ENCODE measurements around the gene FBXW9.
"Not testable (repeated sequence)": the region's sequence is repeated elsewhere in the genome, so short reads cannot be mapped to it uniquely, and the experiment has no call there.

Gene FBXW9

DNA sequence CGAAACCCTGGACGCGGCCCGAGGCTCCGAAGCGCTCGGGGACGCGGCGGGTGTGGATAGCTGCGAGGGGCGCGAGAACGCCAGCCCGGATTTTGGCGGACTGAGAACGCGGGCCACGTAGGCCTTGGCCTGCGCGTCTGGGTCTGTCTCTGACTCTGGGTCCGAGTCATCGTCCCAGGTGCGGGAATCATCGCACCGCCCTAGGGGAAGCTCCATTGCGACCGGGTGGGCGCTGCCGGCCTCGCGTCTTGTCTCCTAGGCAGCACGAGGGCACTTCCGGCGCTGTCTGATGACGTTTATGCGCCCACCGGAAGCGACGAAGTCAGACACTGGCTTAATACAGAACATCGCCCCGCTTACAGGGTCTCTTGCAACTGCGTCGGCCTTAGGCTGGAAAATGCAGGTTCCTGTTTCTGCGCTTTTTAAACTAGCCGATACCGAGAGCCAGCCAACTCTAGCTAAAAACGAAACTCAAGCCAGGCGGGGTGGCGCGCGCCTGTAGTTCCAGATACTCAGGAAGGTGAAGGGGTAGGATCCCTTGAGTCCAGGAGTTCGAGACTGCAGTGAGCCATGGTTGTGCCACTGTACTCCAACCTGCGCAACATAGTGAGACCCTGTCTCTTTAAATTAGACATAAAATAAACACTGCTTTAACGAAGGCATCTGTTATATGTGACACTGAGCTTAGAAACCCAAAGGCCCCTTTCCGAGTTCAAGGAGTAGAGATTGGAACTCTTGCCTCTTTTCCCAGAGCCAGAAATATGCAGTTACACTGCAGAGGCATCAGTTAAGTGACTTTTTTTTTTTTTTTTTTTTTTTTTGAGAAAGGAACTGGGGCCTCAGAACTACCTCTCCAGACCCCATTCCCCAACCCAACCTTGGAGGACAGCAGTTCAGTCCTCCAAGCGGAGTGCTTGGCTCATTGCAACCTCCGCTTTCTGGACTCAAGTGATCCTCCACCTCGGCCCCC is at the start of gene FBXW9:
Gene FBXW9, minus strand, starts transcription at position 266 of the 970 bp plus-strand sequence. Its CDS starts 50 bp downstream, at position 216.
- peak; percentile 94 for DNase-seq (ENCODE audit: low read depth)

DNA sequence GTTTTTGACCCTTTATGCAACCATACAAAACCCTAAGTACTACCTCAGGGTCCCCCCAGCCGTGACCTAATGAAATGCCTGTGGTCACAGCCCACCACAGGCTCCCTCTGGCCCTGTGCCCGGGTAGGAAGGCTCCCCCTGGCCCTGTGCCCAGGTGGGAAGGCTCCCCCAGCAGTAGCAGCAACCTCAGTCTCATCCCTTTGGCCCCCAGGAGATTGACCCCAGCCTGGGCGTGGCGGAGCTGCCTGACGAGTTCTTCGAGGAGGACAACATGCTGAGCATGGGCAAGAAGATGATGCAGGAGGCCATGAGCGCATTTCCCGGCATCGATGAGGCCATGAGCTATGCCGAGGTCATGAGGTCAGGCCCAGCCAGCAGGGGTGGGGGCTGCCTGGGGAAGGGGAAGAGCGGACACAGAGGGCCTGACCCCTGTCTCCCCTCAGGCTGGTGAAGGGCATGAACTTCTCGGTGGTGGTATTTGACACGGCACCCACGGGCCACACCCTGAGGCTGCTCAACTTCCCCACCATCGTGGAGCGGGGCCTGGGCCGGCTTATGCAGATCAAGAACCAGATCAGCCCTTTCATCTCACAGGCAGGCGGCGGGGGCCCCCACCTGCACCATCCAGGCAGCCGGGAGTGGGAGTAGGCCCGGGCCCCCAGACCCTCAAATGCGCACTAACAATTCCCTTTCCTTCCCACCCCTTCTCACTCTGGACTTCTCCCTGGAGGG is 48.9 kb upstream of the FBXW9 start:
- no peak for DNase-seq (ENCODE audit: low read depth)

DNA sequence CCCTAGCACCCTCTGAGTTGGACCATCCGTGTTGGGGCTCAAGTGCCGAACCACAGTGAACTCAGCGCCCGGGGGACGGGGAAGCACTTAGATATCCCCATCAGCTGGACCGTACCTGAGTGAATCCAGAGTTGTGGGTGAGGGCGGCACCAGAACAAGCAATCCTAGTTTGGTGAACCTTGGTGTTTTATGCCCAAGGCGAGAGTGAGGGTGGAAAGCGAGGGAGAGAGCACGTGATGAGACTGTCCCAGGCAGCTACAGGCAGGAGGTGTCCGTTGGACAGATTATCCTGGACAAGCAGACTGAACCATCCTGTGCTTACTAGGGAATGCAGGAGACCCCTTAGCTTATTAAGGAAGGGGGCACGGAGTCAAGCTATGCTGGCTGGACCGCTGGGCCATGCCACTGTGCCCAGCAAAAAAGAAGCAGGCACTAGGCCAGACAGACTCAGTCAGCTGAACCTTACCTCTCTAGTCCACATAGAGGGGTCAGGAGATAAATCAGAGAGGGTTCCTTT is 41.5 kb upstream of the FBXW9 start:
- no peak for DNase-seq (ENCODE audit: low read depth)

DNA sequence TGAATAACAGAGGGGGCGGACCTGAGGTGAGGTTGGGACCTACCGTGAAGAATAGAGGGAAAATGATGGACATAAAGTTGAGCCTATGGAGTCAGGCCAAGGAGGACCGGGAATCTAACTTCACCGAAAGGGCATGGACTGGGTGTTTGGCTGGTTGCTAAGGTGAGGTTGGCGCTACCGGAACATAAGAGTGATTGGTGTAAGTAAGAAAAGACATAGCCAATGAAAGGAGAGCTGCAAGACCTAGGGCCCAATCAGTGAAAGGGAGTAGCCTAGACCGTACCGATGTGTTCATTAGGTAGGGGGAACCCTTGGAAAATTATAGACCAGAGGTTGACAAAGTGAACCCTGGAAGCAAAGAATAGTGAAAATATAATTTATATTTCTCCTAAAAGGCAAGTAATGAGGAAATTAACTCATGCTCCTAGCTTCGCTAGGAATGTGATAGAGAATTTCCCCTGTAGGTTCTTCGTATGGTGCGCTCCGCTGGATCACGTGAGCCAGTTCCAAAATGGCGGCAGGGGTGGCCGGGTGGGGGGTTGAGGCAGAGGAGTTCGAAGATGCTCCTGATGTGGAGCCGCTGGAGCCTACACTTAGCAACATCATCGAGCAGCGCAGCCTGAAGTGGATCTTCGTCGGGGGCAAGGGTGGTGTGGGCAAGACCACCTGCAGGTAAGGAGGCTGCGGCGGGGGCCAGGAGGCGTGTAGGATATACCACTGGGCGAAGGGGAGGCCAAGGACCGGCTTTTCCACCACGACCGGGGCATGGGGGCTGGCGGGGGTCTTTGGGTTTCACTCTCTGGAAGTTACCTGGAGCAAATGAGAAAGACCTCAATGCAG is 40.8 kb upstream of the FBXW9 start, which contains the start of gene GET3:
Gene GET3, plus strand, starts transcription at position 503 of the 840 bp plus-strand sequence. Its CDS starts 9 bp downstream, at position 512.
- DNase-seq (ENCODE audit: low read depth), result peak; percentile 70

DNA sequence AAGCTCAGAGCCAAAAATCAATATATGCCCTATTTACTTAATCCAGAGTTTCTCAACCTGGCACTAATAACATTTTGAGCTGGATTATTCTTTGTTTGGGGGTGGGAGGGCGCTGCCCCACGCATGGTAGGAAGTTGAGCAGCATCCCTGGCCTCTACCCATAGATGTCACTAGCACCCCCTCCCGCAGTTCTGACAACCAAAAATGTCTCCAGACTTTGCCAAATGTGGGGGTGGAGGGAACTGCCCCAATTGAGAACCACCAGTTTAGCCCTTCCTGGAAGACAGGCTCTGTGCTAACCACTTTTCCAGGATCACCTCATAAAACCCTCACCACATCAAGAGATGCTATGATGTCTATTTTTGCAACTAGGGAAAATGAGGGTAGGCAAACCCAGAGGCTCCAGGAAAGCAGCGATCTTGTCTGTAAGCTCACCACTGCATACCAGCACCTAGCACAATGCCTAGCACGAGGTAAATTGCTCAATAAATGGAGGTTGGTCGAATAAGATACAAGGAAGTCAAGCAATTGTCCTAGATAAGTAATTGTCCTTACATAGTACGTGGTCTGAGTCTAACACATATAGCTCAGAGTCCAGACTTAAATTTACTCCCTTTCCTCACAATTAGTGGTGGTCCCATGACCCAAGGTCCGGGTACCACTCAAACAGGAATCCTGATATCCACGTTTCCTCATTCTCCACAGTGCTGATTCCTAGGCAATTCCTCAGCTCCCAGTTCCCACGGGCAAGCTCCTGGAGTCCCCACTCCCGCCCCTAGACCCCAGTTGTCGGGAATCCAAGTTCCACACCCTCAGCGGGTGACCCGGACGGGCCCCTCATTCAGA is 37.2 kb upstream of the FBXW9 start:
- DNase-seq (ENCODE audit: low read depth), result no peak

DNA sequence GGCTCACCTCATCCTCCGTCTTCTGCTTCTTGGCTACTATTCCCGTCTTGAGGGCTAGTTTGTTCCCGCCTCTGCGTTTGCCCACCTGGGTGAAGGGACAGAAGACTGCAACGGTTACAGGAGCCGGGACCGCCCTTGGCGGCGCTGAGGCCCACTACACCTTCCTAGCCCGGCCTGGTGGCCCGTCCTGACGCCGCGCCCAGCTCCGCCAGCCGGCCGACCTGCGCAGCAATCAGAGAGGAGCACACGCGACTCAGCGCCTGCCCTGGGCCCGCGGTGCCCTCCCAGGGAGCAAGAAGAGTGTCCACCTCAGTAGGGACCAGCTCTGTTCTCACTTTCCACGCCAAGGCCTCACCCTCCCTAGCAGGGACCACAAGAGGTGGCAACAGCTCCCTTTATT is 34.9 kb upstream of the FBXW9 start:
- no peak for DNase-seq (ENCODE audit: low read depth)

DNA sequence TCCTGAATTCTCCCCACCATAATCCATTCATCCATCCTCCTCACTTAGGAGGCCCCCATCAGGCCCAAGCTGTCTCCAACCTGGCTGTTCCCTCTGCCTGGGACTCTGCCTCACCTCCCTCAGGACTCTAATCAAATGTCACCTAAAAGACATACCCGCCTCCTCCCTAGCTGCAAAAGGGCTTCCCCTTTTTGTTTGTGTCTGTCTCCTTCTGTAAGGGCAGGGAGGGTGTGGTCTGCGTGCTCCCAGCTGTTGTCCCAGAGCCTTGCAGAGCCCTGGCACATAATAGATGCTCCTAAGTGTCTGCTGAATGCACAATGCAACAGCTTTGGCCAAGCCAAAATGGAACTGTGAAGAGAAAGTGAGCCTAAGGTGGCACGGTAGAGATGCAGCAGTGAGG is 33.6 kb upstream of the FBXW9 start:
- no peak for DNase-seq (ENCODE audit: low read depth)

DNA sequence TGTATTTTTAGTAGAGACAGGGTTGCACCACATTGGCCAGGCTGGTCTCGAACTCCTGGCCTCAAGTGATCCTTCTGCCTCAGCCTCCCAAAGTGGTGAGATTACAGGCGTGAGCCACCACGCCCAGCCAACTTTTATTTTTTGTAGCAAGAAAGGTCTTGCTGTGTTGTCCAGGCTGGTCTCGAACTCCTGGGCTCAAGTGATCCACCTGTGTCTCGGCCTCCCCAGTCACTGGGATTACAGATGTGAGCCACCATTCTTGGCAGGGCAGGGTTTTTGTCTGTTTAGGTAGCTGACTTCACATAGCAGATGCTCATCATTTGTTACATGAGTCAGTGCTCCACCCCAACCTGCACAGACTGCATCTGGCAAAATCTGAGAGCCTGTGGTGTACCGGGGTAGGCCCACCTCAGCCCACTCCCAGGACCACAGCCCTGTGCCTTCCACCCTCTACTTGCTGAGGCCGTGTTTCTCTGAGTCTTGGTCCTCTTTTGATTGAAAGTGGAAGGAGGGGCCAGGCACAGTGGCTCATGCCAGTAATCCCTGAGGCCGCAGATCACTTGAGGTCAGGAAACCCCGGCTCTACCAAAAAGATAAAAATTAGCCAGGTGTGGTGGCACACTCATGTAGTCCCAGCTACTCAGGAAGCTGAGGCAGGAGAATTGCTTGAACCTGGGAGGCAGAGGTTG is 31.5 kb upstream of the FBXW9 start:
- DNase-seq (ENCODE audit: low read depth), result no peak

DNA sequence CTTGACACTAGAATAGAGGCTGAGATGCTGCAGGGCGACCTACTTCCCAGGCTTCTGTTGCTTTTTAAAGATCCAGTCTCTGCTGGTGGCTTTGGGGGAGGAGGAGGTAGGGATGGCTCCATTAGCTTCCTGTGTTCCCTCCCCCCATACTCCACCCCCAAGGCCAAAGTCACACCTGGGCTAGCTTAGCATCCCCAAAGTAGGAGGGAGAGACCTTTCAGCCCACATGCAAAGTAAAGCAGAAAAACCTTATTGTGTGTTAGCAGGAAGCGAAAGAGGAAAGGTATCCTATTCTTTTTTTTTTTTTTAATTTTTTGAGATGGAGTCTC is 30.5 kb upstream of the FBXW9 start:
- no peak for DNase-seq (ENCODE audit: low read depth)

DNA sequence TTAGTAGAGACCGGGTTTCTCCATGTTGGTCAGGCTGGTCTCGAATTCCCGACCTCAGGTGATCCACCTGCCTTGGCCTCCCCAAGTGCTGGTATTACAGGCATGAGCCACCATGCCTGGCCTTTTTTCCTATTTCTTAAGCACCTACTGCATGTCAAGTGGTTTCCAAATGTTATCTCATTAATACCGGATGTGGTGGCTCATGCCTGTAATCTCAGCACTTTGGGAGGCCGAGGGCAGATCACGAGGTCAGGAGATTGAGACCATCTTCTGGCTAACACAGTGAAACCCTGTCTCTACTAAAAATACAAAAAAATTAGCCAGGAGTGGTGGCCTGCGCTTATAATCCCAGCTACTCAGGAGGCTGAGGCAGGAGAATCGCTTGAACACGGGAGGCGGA is 29.2 kb upstream of the FBXW9 start:
- not testable (repeated sequence) for DNase-seq (ENCODE audit: low read depth)

DNA sequence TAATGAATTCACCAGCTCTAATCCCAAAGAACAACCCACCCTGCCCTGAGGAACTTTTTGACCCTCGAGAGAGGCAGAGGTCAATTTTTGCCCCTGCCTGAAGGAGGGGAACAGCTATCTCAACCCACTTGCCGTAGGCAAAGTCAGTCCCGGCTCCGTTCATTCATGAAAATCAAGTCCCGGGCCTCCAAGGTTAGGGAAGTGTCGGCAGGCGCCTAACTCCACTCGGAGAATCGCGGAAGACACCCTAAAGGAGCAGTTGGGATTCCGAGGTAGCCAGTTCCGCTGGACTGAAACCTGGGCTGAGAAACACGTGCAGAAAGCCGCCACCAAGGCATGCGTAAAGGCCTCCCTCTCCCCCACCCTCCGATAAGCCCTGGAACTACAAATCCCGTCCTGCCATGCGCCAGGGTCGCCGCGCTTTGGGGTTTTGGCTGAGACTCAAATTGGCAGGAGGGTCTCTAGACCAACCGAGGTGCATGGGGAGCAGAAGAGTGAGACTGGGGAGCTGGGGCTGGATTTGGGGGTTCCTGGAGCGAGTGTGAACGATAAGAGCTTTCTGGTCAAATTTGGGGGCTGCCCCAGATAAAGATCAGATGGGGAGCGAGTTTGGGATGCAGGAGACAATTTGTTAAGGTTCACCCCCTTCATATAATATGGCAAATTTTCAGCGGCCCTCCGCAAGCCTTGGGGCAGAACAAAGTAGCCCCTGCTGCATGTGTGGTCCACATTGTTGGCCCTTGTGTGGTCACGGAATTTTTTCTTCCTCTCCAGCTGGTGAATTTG is 27.4 kb upstream of the FBXW9 start, which contains the start of gene TNPO2:
Gene TNPO2, minus strand, starts transcription at position 292 of the 786 bp plus-strand sequence. CDS start 2,955 bp downstream, outside the sequence.
- peak; percentile 52 for DNase-seq (ENCODE audit: low read depth)

DNA sequence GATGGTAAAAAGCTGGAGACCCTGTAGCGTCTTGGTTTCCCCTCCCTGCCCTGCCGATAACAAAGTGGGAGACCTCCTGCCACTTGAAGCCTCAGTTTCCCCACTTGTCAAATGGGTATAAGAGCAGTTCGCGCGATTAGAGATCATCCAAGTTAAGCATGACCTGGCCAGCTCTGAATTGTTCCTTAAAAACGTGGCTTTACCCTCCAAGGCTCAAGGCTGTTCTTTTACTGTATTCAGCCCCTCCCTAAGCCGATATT is 26.9 kb upstream of the FBXW9 start:
- no peak for DNase-seq (ENCODE audit: low read depth)

DNA sequence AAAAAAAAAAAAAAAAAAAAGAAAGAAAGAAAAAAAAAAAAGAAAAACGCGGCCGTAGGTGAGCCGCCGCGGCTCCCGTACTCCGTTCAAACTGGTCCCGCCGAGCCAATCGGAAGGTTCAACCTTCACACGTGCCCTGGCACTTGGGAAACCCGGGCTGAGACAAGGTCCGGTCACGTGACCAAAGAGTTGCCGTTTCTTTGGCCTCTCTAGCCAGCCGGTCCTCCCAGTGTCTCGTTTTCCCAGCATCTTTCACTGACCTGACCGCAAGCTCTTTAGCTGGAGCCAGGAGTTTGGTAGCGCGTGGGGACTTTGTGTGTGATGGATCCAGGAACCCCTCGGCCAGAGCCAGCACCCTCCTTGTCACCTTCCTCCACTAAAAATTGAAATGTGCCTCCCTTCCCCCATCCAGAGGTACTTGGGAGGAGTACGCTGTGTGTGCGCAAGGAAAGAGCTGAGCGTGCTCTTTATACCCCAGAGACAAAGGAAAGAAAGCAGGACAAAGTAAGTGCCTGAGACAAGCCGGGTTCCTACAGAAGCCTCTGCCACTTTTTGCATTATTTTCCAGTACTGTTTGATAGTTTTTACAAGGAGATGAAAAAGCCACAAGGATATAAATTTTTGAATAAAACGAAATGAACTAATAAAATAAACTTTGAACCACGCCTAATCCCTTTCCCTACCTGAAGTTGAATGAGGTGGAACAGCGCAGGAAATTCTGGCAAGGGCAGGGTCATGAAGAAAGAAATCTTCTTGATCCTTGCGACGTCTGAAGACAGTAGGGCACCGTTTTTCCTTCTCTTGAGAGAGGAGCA is 26.3 kb upstream of the FBXW9 start:
- peak; percentile 88 for DNase-seq (ENCODE audit: low read depth)

DNA sequence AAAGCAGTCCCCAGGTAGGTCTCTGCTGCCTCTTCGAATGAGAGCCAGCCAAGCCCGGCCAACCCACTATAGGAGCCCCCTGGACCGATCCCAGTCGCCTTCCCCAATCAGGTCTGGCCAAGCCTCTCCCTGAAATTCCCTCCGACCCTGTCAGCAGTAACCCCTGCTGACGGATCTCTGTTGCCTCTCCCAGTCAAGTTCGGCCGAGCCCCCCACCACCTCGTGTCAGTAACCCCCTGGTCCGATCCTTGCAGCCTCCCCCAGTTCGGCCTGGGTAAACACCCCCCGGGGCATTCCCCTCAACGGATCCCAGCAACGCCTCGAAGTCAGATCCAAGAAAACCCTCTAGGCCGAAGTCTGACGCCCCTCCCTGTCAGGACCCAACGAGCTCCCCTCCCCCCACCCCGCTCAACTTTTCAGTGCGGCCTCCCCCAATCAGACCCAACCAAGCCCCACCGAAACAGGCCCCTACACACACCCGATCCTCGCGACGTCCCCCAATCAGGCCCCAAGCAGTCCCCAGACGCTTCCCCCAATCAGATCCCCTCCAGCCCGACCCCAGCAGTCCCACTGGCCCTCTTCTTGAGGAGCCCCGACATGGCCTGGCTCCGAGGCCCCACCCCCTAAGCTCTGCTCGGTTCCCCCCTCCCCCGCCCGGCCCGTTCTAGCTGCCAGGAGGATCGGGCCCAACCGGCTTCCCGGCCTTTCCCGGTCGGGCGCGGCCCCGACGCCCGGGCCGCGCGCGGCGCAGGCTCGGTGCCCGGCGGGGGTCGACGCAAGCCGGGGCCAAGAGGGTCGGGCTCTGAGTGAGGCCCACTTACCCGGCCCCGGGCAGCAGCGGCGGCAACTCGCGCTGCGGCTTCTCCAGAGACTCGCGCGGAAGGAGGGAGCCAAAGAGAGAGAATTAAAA is 25.5 kb upstream of the FBXW9 start:
- DNase-seq (ENCODE audit: low read depth), result peak; percentile 38

DNA sequence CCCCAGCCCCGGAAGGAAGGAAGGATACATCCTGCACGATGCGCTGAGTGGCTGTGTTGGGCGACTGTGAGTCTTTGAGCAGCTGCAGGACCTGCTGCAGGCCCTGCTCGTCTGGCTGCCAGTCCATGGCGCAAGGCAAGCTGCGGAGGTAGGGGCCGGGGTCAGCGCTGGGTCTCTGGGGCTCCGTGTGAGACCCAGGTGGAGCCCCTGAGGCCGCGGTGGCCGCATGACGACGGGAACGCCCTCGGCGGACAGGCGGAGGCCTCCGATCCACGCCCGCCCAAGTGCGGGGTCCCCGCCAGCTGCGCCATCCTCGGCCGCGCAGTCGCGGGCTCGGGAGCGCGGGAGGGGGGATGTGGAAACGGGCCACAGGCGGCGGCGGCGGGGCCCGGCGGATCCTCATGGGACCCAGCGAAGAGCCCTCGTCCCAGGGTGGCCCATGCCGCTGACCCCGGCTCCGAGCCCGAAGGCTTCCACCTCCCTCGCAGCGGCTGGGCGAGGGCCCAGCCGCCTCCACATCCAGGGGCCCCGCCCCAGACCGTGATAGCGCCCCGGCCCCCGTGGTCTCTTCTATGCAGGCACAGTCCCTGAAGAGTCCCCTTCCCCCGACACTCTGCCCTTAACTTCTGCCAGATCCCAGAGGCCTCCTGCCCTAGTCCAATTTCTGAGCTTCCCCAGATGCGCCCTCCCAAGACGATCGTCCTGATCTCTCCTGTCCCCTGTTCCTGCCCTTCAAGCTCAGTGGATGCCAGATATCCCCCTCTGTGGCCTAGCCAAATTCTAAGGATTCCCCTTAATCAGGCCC is 24.6 kb upstream of the FBXW9 start:
- no peak for DNase-seq (ENCODE audit: low read depth)

DNA sequence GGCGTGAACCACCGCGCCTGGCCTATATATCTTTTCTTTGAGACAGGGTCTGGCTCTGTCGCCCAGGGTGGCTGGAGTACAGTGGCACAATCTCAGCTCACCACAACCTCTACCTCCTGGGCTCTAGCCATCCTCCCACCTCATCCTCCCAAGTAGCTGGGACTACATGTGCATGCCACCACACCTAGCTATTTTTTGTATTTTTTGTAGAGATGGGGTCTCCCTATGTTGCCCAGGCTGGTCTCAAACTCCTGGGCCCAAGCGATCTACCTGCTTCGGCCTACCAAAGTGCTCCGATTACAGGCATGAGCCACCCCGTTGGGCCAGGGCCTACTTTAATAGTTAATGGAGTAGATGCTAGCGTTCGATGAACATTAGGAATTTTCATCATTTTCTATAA is 23.9 kb upstream of the FBXW9 start:
- no peak for DNase-seq (ENCODE audit: low read depth)

DNA sequence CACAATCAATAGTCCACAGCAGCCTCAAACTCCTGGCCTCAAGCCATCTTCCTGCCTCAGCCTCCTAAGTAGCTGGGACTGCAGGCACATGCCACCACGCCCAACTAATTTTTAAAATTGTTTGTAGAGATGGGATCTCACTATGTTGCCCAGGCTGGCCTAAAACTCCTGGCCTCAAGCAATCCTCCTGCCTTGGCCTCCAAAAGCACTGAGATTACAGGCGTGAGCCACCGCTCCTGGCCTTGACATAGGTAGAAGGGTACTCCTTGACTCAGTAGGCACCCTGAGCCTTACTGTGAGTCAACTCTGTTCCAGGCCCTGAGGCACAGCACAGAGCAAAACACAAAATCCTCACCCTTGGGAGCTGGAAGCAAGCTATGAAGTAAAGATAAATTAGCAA is 19.5 kb upstream of the FBXW9 start:
- no peak for DNase-seq (ENCODE audit: low read depth)
